ENCODE measurements around the gene KCNIP1.

KCNIP1 gene

GRCh38 chr5:170782438-170782837, 278.6 kb downstream of the KCNIP1 start:
- no peak for DNase-seq (ENCODE audit: low read depth)

GRCh38 chr5:170783498-170784247, 279.9 kb downstream of the KCNIP1 start, which contains the start of gene GABRP:
Gene GABRP, plus strand, starts transcription at chr5:170783725. Its CDS starts 4,891 bp downstream, at chr5:170788616.
- no peak for DNase-seq (ENCODE audit: low read depth)

- no peak for DNase-seq (ENCODE audit: low read depth)
Measured at GRCh38 chr5:170785416-170785815, 281.6 kb downstream of the KCNIP1 start.
